ENCODE measurements around the gene ZNF511. TPM values are rescaled to one million over a fixed set of nuclear protein-coding genes. Genes with fewer than 3 reads are reported as not detected.

ZNF511 gene
- total RNA-seq, 1 experiment from 2014 or later = 49.0 TPM

GRCh38 chr10:133312769-133313145, 4.0 kb downstream of the ZNF511 start:
- no peak overlapping the region for H3K4me2 ChIP-seq (ENCODE audit: low read length)
- H3K9ac ChIP-seq (ENCODE audit: low read length) = no peak overlapping the region
- no peaks in the 10 kb centered on the region for H3K9me2 ChIP-seq (ENCODE audit: insufficient read depth)
- ATAC-seq (no peak), DNase-seq (ENCODE audit: low read depth, low spot score) (no peak)
- no peak overlapping the region for H3K27ac ChIP-seq (ENCODE audit: low read depth, low read length)
- H3K79me2 ChIP-seq (ENCODE audit: insufficient read depth, low read length) = peaks cover 7% of the 10 kb centered on the region
- H3K36me3 ChIP-seq (ENCODE audit: control insufficient read depth in 1 of 2, insufficient read depth in 2 of 2, low read length in 2 of 2) = peaks cover 0 to 3% of the 10 kb centered on the region in 2 experiments; a peak in 1 of 4 replicates
- H3K9me3 ChIP-seq (ENCODE audit: control insufficient read depth in 1 of 2, insufficient read depth in 1 of 2, low read depth in 1 of 2, low read length in 2 of 2) = no peaks in the 10 kb centered on the region
- ChIA-PET CTCF (no interaction called here), POLR2A (no interaction called here), RAD21 (ENCODE audit: low non-redundant PET in 1 of 2, low total read pairs in 2 of 2, uncharacterized antibody in 2 of 2, unreplicated experiment in 2 of 2) (no interaction called here)
- intact Hi-C loops (cut with micrococcal nuclease) = no loop called here
- H3K4me3 ChIP-seq (replicated peaks in 1 of 2; ENCODE audit: low read depth in 1 of 2, low read length in 2 of 2) = no peak overlapping the region
- H4K20me1 ChIP-seq (ENCODE audit: insufficient read depth) = no peaks in the 10 kb centered on the region
- no TSS peak for BruUV-seq (replicated peaks)
- TF ChIP-seq SP1 (IDR thresholded peaks at IDR 0.05; ENCODE audit: low read depth) (no peak), ATF3 (IDR thresholded peaks at IDR 0.05) (no peak), SRF (IDR thresholded peaks at IDR 0.05; ENCODE audit: low read depth) (no peak), TCF7L2 (IDR thresholded peaks at IDR 0.05; ENCODE audit: borderline replicate concordance, extremely low read depth, insufficient read depth, insufficient read length) (no peak), SIN3A (IDR thresholded peaks at IDR 0.05; ENCODE audit: low read depth) (no peak), MAX (IDR thresholded peaks at IDR 0.05) (no peak), EGR1 (IDR thresholded peaks at IDR 0.05; ENCODE audit: low read depth) (no peak), JUND (IDR thresholded peaks at IDR 0.05) (no peak), ELF1 (IDR thresholded peaks at IDR 0.05; ENCODE audit: borderline replicate concordance, low read depth) (no peak), CEBPB (IDR thresholded peaks at IDR 0.05; ENCODE audit: low read depth) (no peak), CTCF (IDR thresholded peaks at IDR 0.05 in 2 of 3, conservative IDR thresholded peaks at IDR 0.05 in 1 of 3; ENCODE audit: borderline replicate concordance in 1 of 3, insufficient read depth in 1 of 3, low read depth in 2 of 3, low read length in 2 of 3) (no peak), YY1 (IDR thresholded peaks at IDR 0.05; ENCODE audit: extremely low read depth, insufficient replicate concordance, low read depth, low read length) (no peak), ZBTB33 (IDR thresholded peaks at IDR 0.05; ENCODE audit: extremely low read depth, insufficient replicate concordance, low read length) (no peak), REST (IDR thresholded peaks at IDR 0.05; ENCODE audit: low read depth) (no peak), EZH2phosphoT487 (IDR thresholded peaks at IDR 0.05; ENCODE audit: borderline replicate concordance) (no peak), POLR2AphosphoS5 (IDR thresholded peaks at IDR 0.05; ENCODE audit: low read depth, low read length) (no peak), FOSL1 (IDR thresholded peaks at IDR 0.05; ENCODE audit: low read depth) (no peak)
- no peak overlapping the region for H2AFZ ChIP-seq (ENCODE audit: low read depth, low read length, poor library complexity, severe bottlenecking)
- H3K27me3 ChIP-seq (ENCODE audit: insufficient read depth, low read length) = no peaks in the 10 kb centered on the region
- peaks cover 0 to 8% of the 10 kb centered on the region in 2 experiments; a peak in 1 of 4 replicates for H3K4me1 ChIP-seq (ENCODE audit: control insufficient read depth in 1 of 2, insufficient read depth in 2 of 2, low read length in 2 of 2)

All from HCT116 (cell line).